Omental fat pad (tissue), 4 donors: ENCODE measurements around the gene DENND4C. TPM values are rescaled to one million over a fixed set of nuclear protein-coding genes. Genes with fewer than 3 reads are reported as not detected.
"Not testable (repeated sequence)": the region's sequence is repeated elsewhere in the genome, so short reads cannot be mapped to it uniquely, and the experiment has no call there.

Experiments
- ATAC-seq: fragments of 150-250 bp; one replicate; pipeline ENCODE4 v1.9.1; 2016; ENCODE audit warnings: mild to moderate bottlenecking, moderate library complexity; ENCODE audit not compliant: low FRiP score
- DNase-seq: peaks from one replicate; pipeline ENCODE4 v3.0.0-alpha.2; 2019; ENCODE audit warnings: low spot score
- CTCF ChIP-seq, 3 donors: fragments of 450-650 bp; IDR thresholded peaks; one replicate each; pipeline ENCODE4 v1.5.1; 2016 to 2017; ENCODE audit warnings: antibody characterized with exemption in 3 of 3, mild to moderate bottlenecking in 3 of 3, moderate library complexity in 2 of 3
- total RNA-seq, 4 donors: library from RNA; depleted of rRNA; stranded (reverse); fragments of >200 nt; gene quantifications; one replicate each; pipeline ENCODE4 v1.1.0, GENCODE V29; 2016

DENND4C gene
- total RNA-seq, 4 donors from 2014 or later = 80.0 to 133 (median 113) TPM

DNA sequence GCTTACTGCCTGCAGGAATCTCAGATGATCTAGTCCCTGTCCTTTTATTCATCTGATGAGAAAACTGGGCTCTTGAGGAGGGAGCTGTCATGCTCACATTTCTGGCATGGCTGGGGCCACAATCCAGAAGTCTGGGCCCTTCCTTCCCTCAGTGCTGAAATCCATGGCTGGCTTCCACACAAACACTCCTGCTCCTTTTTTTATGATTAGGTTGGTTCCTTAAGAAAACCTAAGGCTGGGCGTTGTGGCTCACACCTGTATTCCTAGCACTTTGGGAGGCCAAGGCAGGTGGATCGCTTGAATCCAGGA is 179.7 kb downstream of the DENND4C start:
- TF ChIP-seq CTCF (IDR thresholded peaks at IDR 0.05) = no peak
- no peak for DNase-seq
- no peak for ATAC-seq

GRCh38 chr9:19410594-19410993 is 180.1 kb downstream of the DENND4C start:
- ATAC-seq = no peak
- TF ChIP-seq CTCF (IDR thresholded peaks at IDR 0.05) = no peak
- no peak for DNase-seq

GRCh38 chr9:19411316-19411715 is 180.8 kb downstream of the DENND4C start:
- no peak for ATAC-seq
- no peak for TF ChIP-seq CTCF (IDR thresholded peaks at IDR 0.05)
- no peak for DNase-seq

DNA sequence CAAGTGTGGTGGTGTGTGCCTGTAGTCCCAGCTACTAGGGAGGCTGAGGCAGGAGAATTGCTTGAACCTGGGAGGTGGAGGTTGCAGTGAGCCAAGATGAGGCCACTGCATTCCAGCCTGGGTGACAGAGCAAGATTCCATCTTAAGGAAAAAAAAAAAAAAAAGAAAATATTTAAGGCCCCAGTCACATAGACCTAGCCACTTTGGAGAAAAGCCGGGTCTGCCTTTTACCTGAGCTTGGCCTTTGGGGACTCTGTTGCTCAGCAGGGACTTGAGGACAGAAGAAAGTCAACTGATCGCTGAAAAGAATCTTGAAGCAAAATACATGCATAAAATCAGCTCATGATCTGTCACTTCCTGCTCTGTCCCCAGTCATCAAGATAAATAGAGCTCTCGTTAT is 183.0 kb downstream of the DENND4C start:
- not testable (repeated sequence) for ATAC-seq, DNase-seq

- DNase-seq = no peak
- TF ChIP-seq CTCF (IDR thresholded peaks at IDR 0.05) = no peak
- ATAC-seq = no peak
These were observed 185.7 kb downstream of the DENND4C start for GRCh38 chr9:19416143-19416542.

GRCh38 chr9:19420877-19421276 is 190.4 kb downstream of the DENND4C start:
- DNase-seq (no peak), ATAC-seq (no peak)
- TF ChIP-seq CTCF (IDR thresholded peaks at IDR 0.05) = no peak

Other genes with a start within 250 kb of the DENND4C start
- not detected for gene SAXO1, start 197.5 kb upstream of the DENND4C start, total RNA-seq
- gene RRAGA, start 181.3 kb upstream of the DENND4C start, total RNA-seq = 10 to 100 TPM; 43.2 to 56.0 (median 52.4) TPM
- gene HAUS6, start 127.8 kb upstream of the DENND4C start, total RNA-seq = 10 to 100 TPM in 2 of 4 donors, 1 to 10 TPM in 2; 7.5 to 14.7 (median 9.7) TPM
- 1,000 to 10,000 TPM in 2 of 4 donors, 100 to 1,000 TPM in 2; 260 to 1,398 (median 845) TPM for gene PLIN2, start 103.2 kb upstream of the DENND4C start, total RNA-seq
- 1,000 to 10,000 TPM; 1,226 to 1,596 (median 1,494) TPM for gene RPS6, start 149.5 kb downstream of the DENND4C start, total RNA-seq
- 10 to 100 TPM; 10.4 to 38.1 (median 20.9) TPM for gene ACER2, start 178.3 kb downstream of the DENND4C start, total RNA-seq